GM12874 (cell line): Measurements from ENCODE around the gene MED31.

ENCODE experiments used
- CTCF ChIP-seq: IDR thresholded peaks from 2 replicates; pipeline ENCODE4 v1.5.1; 2011; ENCODE audit warnings: low read depth, mild to moderate bottlenecking, control low read depth, low read length, moderate library complexity; ENCODE audit not compliant: insufficient read depth

The MED31 gene

GRCh38 chr17:6636616-6637457 is 14.6 kb downstream of the MED31 start:
- TF ChIP-seq CTCF = no peak

GRCh38 chr17:6636105-6636504 is 15.3 kb downstream of the MED31 start:
- no peak for TF ChIP-seq CTCF

GRCh38 chr17:6633263-6633662 is 18.1 kb downstream of the MED31 start:
- TF ChIP-seq CTCF = no peak

GRCh38 chr17:6632530-6632929 is 18.9 kb downstream of the MED31 start:
- TF ChIP-seq CTCF = no peak

- no peak for TF ChIP-seq CTCF
These were observed 21.0 kb downstream of the MED31 start for GRCh38 chr17:6630390-6630789.

- no peak for TF ChIP-seq CTCF
These were observed 24.4 kb downstream of the MED31 start for GRCh38 chr17:6627019-6627418.

GRCh38 chr17:6626616-6627015 is 24.8 kb downstream of the MED31 start:
- TF ChIP-seq CTCF = no peak

- TF ChIP-seq CTCF = no peak
These were observed 27.5 kb downstream of the MED31 start for GRCh38 chr17:6623941-6624340.
